ENCODE data around the gene GHRHR. TPM values are rescaled to one million over a fixed set of nuclear protein-coding genes. Genes with fewer than 3 reads are reported as not detected.

The GHRHR gene
- total RNA-seq, 1 experiment from 2014 or later, result not detected

DNA sequence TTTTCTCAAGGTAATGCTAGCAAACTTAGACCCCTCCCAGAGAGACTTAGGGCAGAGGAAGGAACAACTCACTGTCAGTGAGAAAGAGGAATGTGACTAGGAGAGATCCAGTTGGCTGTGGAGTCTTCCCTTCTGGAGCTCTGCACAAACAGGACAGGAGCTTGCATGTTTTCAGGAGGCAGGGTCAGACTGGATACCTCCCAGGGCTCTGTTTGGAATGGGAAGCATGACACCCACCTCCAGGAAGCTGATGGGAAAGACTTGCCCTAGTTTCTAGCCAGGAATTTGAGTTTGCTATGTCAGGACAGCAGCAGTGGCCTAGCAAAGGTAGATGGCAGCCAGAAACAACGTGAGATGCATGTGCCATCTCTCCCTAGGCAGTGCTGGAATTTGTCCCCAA is 40.6 kb downstream of the GHRHR start:
- Histone ChIP-seq H3K79me2 (ENCODE audit: low read depth) (no peaks in the 10 kb centered on the region), H3K27ac (no peak overlapping the region), H3K4me1 (replicated peaks; ENCODE audit: insufficient read depth) (no peaks in the 10 kb centered on the region), H3F3A (ENCODE audit: insufficient read depth, low read depth) (no peaks in the 10 kb centered on the region), H3K4me3 (no peak overlapping the region), H2AFZ (no peak overlapping the region), H3K9me2 (ENCODE audit: insufficient read depth) (no peaks in the 10 kb centered on the region), H3K4me2 (no peak overlapping the region), H3K27me3 (ENCODE audit: insufficient read depth, low read depth) (peaks cover 99% of the 10 kb centered on the region), H3K9me3 (ENCODE audit: insufficient read depth, low read depth) (no peaks in the 10 kb centered on the region), H4K20me1 (ENCODE audit: insufficient read depth) (no peaks in the 10 kb centered on the region), H3K36me3 (ENCODE audit: low read depth) (no peaks in the 10 kb centered on the region)
- TF ChIP-seq CTCF (conservative IDR thresholded peaks at IDR 0.05) (no peak), EZH2 (IDR thresholded peaks at IDR 0.05; ENCODE audit: low read depth) (no peak)
- ChIA-PET POLR2A (ENCODE audit: unreplicated experiment) (no interaction called here), CTCF (no interaction called here)
- no peak for DNase-seq
- no TSS peak for BruUV-seq (replicated peaks)
- intact Hi-C loops (cut with micrococcal nuclease; ENCODE audit: unreplicated experiment), result no loop called here

- ChIA-PET CTCF (no interaction called here), POLR2A (ENCODE audit: unreplicated experiment) (no interaction called here)
- Histone ChIP-seq H3K27ac (no peak overlapping the region), H3K79me2 (ENCODE audit: low read depth) (no peaks in the 10 kb centered on the region), H3K4me3 (no peak overlapping the region), H3K27me3 (ENCODE audit: insufficient read depth, low read depth) (peaks cover 94% of the 10 kb centered on the region), H2AFZ (no peak overlapping the region), H4K20me1 (ENCODE audit: insufficient read depth) (no peaks in the 10 kb centered on the region), H3K4me1 (replicated peaks; ENCODE audit: insufficient read depth) (no peaks in the 10 kb centered on the region), H3K9me3 (ENCODE audit: insufficient read depth, low read depth) (no peaks in the 10 kb centered on the region), H3K36me3 (ENCODE audit: low read depth) (no peaks in the 10 kb centered on the region), H3K9me2 (ENCODE audit: insufficient read depth) (no peaks in the 10 kb centered on the region), H3K4me2 (no peak overlapping the region), H3F3A (ENCODE audit: insufficient read depth, low read depth) (no peaks in the 10 kb centered on the region)
- no TSS peak for BruUV-seq (replicated peaks)
- no peak for TF ChIP-seq EZH2 (IDR thresholded peaks at IDR 0.05; ENCODE audit: low read depth)
- no peak for TF ChIP-seq CTCF (conservative IDR thresholded peaks at IDR 0.05)
- DNase-seq, result no peak
- intact Hi-C loops (cut with micrococcal nuclease; ENCODE audit: unreplicated experiment), result no loop called here
Measured at GRCh38 chr7:31006857-31007256, 43.1 kb downstream of the GHRHR start.

GRCh38 chr7:31007634-31008033 is 43.9 kb downstream of the GHRHR start:
- ChIA-PET CTCF (no interaction called here), POLR2A (ENCODE audit: unreplicated experiment) (no interaction called here)
- Histone ChIP-seq H4K20me1 (ENCODE audit: insufficient read depth) (no peaks in the 10 kb centered on the region), H3K27ac (no peak overlapping the region), H3K4me3 (no peak overlapping the region), H3K4me1 (replicated peaks; ENCODE audit: insufficient read depth) (no peaks in the 10 kb centered on the region), H3K9me2 (ENCODE audit: insufficient read depth) (no peaks in the 10 kb centered on the region), H3K27me3 (ENCODE audit: insufficient read depth, low read depth) (peaks cover 89% of the 10 kb centered on the region), H2AFZ (no peak overlapping the region), H3K9me3 (ENCODE audit: insufficient read depth, low read depth) (no peaks in the 10 kb centered on the region), H3K36me3 (ENCODE audit: low read depth) (no peaks in the 10 kb centered on the region), H3K4me2 (no peak overlapping the region), H3K79me2 (ENCODE audit: low read depth) (no peaks in the 10 kb centered on the region), H3F3A (ENCODE audit: insufficient read depth, low read depth) (no peaks in the 10 kb centered on the region)
- DNase-seq, result no peak
- TF ChIP-seq CTCF (conservative IDR thresholded peaks at IDR 0.05) (no peak), EZH2 (IDR thresholded peaks at IDR 0.05; ENCODE audit: low read depth) (no peak)
- no TSS peak for BruUV-seq (replicated peaks)
- intact Hi-C loops (cut with micrococcal nuclease; ENCODE audit: unreplicated experiment), result no loop called here

All from PC-9 (cell line).